ENCODE results near the gene DOCK4. TPM values are rescaled to one million over a fixed set of nuclear protein-coding genes. Genes with fewer than 3 reads are reported as not detected.
"Not testable (repeated sequence)": the region's sequence is repeated elsewhere in the genome, so short reads cannot be mapped to it uniquely, and the experiment has no call there.

DOCK4 gene
- 10 to 100 TPM; 20.5 to 27.6 (median 24.6) TPM for polyA plus RNA-seq (ENCODE audit: insufficient read length in 3 of 3)
- long read RNA-seq, donor 1 = 0 reads
- long read RNA-seq, donor 2, partial matches to known transcripts = 0 of 1 reads
- long read RNA-seq, donor 2, other reads (novel, unspliced or antisense) = 0 of 1 reads
- long read RNA-seq, donor 3 = 0 reads
- long read RNA-seq, donor 4, partial matches to known transcripts = 0 of 1 reads
- long read RNA-seq, donor 4, other reads (novel, unspliced or antisense) = 0 of 1 reads
- long read RNA-seq, donor 5 = 0 reads
- long read RNA-seq, donor 6 = 0 reads
- long read RNA-seq, donor 7 = 0 reads
- long read RNA-seq, donor 8 = 0 reads
- long read RNA-seq, donor 9, partial matches to known transcripts = 0 of 1 reads
- long read RNA-seq, donor 9, other reads (novel, unspliced or antisense) = 0 of 1 reads
- long read RNA-seq, donor 10 = 0 reads
- long read RNA-seq, donor 11, partial matches to known transcripts = 0 of 1 reads
- long read RNA-seq, donor 11, other reads (novel, unspliced or antisense) = 0 of 1 reads
- long read RNA-seq, donor 12, partial matches to known transcripts = 0 of 1 reads
- long read RNA-seq, donor 12, other reads (novel, unspliced or antisense) = 0 of 1 reads
- long read RNA-seq, donor 13 = 0 reads
- long read RNA-seq, donor 14 = 0 reads
- long read RNA-seq, donor 15 = 0 reads
- long read RNA-seq, donor 16, partial matches to known transcripts = 0 of 3 reads
- long read RNA-seq, donor 16, other reads (novel, unspliced or antisense) = 0 of 3 reads

- peak; percentile 97 to 100 (median 99) for DNase-seq (ENCODE audit: extremely low read depth in 1 of 11, low read depth in 9 of 11, low spot score in 4 of 11)
Measured at GRCh38 chr7:112206238-112206990, at the start of gene DOCK4, which contains the start of gene ZNF277. TSS of gene DOCK4 (minus strand) at chr7:112206399. CDS start at chr7:112206138, 261 bp downstream. TSS of gene ZNF277 (plus strand) at chr7:112206695. CDS start at chr7:112206717, 22 bp downstream.

GRCh38 chr7:112255388-112255720 is 49.2 kb upstream of the DOCK4 start:
- peak in 2 of 11 donors; percentile 5 to 9 for DNase-seq (ENCODE audit: extremely low read depth in 1 of 11, low read depth in 9 of 11, low spot score in 4 of 11)

- DNase-seq (ENCODE audit: extremely low read depth in 1 of 11, low read depth in 9 of 11, low spot score in 4 of 11) = no peak
Measured at GRCh38 chr7:112254709-112255387, 48.6 kb upstream of the DOCK4 start.

- no peak for DNase-seq (ENCODE audit: extremely low read depth in 1 of 11, low read depth in 9 of 11, low spot score in 4 of 11)
Measured at GRCh38 chr7:112254156-112254555, 48.0 kb upstream of the DOCK4 start.

- no peak for DNase-seq (ENCODE audit: extremely low read depth in 1 of 11, low read depth in 9 of 11, low spot score in 4 of 11)
Measured at GRCh38 chr7:112252691-112253090, 46.5 kb upstream of the DOCK4 start.

- DNase-seq (ENCODE audit: extremely low read depth in 1 of 11, low read depth in 9 of 11, low spot score in 4 of 11) = no peak
Measured at GRCh38 chr7:112252141-112252540, 45.9 kb upstream of the DOCK4 start.

- DNase-seq (ENCODE audit: extremely low read depth in 1 of 11, low read depth in 9 of 11, low spot score in 4 of 11) = not testable (repeated sequence)
Measured at GRCh38 chr7:112249967-112250366, 43.8 kb upstream of the DOCK4 start.

- DNase-seq (ENCODE audit: extremely low read depth in 1 of 11, low read depth in 9 of 11, low spot score in 4 of 11) = no peak
Measured at GRCh38 chr7:112248598-112248997, 42.4 kb upstream of the DOCK4 start.

GRCh38 chr7:112238852-112239610 is 32.8 kb upstream of the DOCK4 start:
- no peak for DNase-seq (ENCODE audit: extremely low read depth in 1 of 11, low read depth in 9 of 11, low spot score in 4 of 11)

- no peak for DNase-seq (ENCODE audit: extremely low read depth in 1 of 11, low read depth in 9 of 11, low spot score in 4 of 11)
Measured at GRCh38 chr7:112238330-112238729, 32.1 kb upstream of the DOCK4 start.

- DNase-seq (ENCODE audit: extremely low read depth in 1 of 11, low read depth in 9 of 11, low spot score in 4 of 11) = no peak
Measured at GRCh38 chr7:112236597-112236996, 30.4 kb upstream of the DOCK4 start.

GRCh38 chr7:112234147-112234546 is 27.9 kb upstream of the DOCK4 start:
- DNase-seq (ENCODE audit: extremely low read depth in 1 of 11, low read depth in 9 of 11, low spot score in 4 of 11) = no peak

- no peak for DNase-seq (ENCODE audit: extremely low read depth in 1 of 11, low read depth in 9 of 11, low spot score in 4 of 11)
Measured at GRCh38 chr7:112233048-112233697, 27.0 kb upstream of the DOCK4 start.

- no peak for DNase-seq (ENCODE audit: extremely low read depth in 1 of 11, low read depth in 9 of 11, low spot score in 4 of 11)
Measured at GRCh38 chr7:112232212-112232978, 26.2 kb upstream of the DOCK4 start.

- DNase-seq (ENCODE audit: extremely low read depth in 1 of 11, low read depth in 9 of 11, low spot score in 4 of 11) = no peak
Measured at GRCh38 chr7:112228632-112229031, 22.4 kb upstream of the DOCK4 start.

GRCh38 chr7:112226701-112227276 is 20.6 kb upstream of the DOCK4 start:
- no peak for DNase-seq (ENCODE audit: extremely low read depth in 1 of 11, low read depth in 9 of 11, low spot score in 4 of 11)

- DNase-seq (ENCODE audit: extremely low read depth in 1 of 11, low read depth in 9 of 11, low spot score in 4 of 11) = no peak
Measured at GRCh38 chr7:112225006-112225405, 18.8 kb upstream of the DOCK4 start.
